ACHN (cell line): Measurements from ENCODE around the gene KIAA0319L.
"Not testable (repeated sequence)": the region's sequence is repeated elsewhere in the genome, so short reads cannot be mapped to it uniquely, and the experiment has no call there.

Source experiments
- DNase-seq: peaks from one replicate; pipeline ENCODE4 v3.0.0-alpha.2; 2015
- in situ Hi-C: cut with HindIII; loops from 2 replicates; pipeline ENCODE4 v1.10.0; 2017; ENCODE audit warnings: low sequenced_read_pairs, low pct_ligation_motif_present, low pct_unique_long_range_greater_than_20kb

Gene KIAA0319L

GRCh38 chr1:35586808-35587207 lies 29.6 kb upstream of the KIAA0319L start:
- in situ Hi-C loops, result no loop called here

DNA sequence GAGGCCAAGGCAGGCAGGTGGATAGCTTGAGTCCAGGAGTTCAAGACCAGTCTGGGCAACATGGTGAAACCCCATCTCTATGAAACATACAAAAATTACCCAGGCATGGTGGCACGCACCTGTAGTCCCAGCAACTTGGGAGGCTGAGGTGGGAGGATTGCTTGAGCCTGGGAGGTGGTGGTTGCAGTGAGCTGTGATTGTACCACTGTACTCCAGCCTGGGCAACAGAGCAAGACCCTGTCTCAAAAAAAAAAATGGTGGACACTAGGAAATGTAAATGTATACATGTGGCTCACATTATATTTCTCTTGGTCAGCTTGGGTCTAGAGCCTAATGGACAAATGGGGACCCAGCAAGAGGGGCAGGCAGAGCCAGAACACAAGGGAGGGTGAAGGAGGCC lies 28.6 kb upstream of the KIAA0319L start:
- in situ Hi-C loops, DNase-seq: not testable (repeated sequence)

More at GRCh38 chr1:35586808-35587207, 29.6 kb upstream of the KIAA0319L start:
- no peak for DNase-seq

GRCh38 chr1:35585281-35585680 lies 28.1 kb upstream of the KIAA0319L start:
- no peak for DNase-seq
- in situ Hi-C loops, result no loop called here

GRCh38 chr1:35581621-35582020 lies 24.4 kb upstream of the KIAA0319L start:
- in situ Hi-C loops, result not testable (repeated sequence)

DNA sequence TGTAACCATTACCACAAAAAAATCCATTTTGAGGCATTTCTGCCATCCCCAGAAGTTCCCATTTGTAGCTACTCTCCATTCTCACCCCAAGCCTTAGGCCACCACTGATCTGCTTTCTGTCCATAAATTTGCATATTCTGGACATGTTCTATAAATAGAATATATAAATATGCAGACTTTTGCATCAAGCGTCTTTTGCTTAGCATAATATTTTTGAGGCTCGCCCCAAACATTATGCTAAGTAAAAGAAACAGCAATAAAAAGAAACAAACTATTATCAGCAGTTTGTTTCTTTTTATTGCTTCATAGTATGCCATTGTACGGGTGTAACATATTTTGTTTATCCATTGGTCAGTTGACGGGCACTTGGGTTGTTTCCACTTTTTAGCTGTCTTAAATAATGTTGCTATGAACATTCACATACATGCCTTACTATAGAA lies 23.8 kb upstream of the KIAA0319L start:
- no peak for DNase-seq

More at GRCh38 chr1:35581621-35582020, 24.4 kb upstream of the KIAA0319L start:
- DNase-seq, result not testable (repeated sequence)

DNA sequence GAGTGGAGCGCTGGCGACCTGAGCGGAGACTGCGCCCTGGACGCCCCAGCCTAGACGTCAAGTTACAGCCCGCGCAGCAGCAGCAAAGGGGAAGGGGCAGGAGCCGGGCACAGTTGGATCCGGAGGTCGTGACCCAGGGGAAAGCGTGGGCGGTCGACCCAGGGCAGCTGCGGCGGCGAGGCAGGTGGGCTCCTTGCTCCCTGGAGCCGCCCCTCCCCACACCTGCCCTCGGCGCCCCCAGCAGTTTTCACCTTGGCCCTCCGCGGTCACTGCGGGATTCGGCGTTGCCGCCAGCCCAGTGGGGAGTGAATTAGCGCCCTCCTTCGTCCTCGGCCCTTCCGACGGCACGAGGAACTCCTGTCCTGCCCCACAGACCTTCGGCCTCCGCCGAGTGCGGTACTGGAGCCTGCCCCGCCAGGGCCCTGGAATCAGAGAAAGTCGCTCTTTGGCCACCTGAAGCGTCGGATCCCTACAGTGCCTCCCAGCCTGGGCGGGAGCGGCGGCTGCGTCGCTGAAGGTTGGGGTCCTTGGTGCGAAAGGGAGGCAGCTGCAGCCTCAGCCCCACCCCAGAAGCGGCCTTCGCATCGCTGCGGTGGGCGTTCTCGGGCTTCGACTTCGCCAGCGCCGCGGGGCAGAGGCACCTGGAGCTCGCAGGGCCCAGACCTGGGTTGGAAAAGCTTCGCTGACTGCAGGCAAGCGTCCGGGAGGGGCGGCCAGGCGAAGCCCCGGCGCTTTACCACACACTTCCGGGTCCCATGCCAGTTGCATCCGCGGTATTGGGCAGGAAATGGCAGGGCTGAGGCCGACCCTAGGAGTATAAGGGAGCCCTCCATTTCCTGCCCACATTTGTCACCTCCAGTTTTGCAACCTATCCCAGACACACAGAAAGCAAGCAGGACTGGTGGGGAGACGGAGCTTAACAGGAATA lies 20.1 kb upstream of the KIAA0319L start:
- no peak for DNase-seq
- in situ Hi-C loops, result no loop called here

More for the DNA sequence above, 23.8 kb upstream of the KIAA0319L start:
- in situ Hi-C loops, result no loop called here

DNA sequence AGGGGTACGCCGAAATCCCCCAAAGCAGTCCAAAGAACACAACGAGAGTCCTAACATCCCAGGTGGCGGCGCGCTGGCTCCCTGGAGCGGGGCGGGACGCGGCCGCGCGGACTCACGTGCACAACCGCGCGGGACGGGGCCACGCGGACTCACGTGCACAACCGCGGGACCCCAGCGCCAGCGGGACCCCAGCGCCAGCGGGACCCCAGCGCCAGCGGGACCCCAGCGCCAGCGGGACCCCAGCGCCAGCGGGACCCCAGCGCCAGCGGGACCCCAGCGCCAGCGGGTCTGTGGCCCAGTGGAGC lies 19.5 kb upstream of the KIAA0319L start:
- DNase-seq, in situ Hi-C loops: not testable (repeated sequence)

GRCh38 chr1:35576061-35576765 lies 19.0 kb upstream of the KIAA0319L start:
- in situ Hi-C loops, result no loop called here
- DNase-seq, result no peak

- DNase-seq, result no peak
- in situ Hi-C loops, result no loop called here
These were observed 18.3 kb upstream of the KIAA0319L start for GRCh38 chr1:35575416-35575958.

DNA sequence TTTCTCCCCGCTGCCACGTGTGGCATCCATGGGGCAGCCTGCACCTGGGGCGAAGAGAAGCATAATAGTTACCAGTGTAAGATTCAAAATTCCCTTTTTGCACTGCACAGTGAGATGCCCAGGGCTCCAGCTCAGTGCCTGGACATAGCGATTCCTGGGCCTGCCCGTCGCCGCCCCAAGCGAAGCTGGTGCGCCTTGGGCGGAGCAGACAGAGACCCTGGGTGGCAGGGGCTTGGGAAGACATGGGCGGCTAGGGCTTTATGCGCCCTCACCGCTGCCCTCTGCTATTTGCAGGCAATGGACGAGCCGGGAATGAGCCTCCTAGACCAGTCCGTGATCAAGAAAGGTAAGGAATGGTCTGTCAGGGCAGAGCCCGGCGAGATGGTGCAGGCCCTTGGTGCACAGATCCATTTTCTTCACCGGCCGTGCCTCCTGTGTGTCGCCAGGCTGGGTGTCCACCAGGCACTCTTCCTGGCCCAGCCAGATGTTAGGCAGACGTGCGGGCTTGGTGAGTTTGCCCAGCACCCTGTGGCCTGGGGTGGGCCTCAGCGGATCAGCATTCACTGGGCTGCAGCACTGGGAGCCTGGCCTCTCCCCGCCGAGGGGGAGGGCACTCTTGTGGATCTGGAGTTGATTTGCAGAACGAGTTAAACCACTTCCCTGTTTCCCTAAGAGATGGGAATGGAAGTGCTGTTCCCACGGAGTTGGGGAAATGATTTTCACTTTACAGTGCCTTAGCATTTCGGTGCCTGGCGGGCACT lies 17.6 kb upstream of the KIAA0319L start:
- in situ Hi-C loops, result no loop called here
- no peak for DNase-seq

- in situ Hi-C loops, result no loop called here
- no peak for DNase-seq
These were observed 17.0 kb upstream of the KIAA0319L start for GRCh38 chr1:35574125-35574654.

DNA sequence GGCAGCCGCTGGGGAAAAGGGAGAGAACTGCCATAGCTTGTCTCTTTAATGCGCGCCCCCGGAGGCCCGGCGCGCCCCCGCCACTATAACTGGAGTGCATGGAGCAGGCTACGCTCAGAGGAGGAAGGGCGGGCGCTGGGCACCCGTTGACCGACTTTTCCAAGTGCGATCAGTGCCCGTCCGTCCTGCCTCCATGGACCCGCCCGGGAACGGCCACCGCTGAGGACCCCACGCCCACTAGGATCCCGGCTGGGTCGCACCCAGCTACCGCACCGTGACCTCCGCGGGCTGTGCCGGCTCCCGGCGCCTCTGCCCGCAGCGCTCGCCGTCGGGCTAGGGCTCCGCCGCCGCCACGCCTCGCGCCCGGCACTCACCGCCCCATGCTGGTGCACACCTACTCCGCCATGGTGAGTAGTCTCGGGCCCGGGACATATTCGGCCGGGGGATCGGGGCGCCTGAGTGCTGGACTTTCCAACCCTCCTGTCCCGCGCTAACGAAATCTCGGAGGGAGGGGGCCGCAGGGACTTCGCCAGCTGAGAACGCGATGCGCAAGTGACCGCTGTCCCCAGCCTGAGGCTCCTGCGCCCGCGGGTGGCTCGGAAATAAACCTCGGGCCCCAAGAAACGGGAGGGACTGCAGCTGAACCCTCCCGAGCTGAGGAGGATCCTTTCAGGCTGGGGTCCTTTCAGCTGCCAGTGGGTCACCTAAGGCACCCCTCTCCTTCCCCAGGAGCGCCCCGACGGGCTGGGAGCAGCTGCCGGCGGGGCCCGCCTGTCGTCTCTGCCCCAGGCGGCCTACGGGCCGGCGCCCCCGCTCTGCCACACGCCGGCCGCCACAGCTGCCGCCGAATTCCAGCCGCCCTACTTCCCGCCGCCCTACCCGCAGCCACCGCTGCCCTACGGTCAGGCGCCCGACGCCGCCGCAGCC lies 16.3 kb upstream of the KIAA0319L start, which contains the start of gene TFAP2E:
Gene TFAP2E (plus strand): TSS at position 117 of the 927 bp plus-strand sequence. CDS start 264 bp downstream, at position 381.
- DNase-seq, result peak; percentile 48
- in situ Hi-C loops, result no loop called here

GRCh38 chr1:35572296-35572695 lies 15.1 kb upstream of the KIAA0319L start:
- in situ Hi-C loops, result no loop called here
- no peak for DNase-seq

GRCh38 chr1:35571263-35571662 lies 14.1 kb upstream of the KIAA0319L start:
- in situ Hi-C loops, result no loop called here
- no peak for DNase-seq

DNA sequence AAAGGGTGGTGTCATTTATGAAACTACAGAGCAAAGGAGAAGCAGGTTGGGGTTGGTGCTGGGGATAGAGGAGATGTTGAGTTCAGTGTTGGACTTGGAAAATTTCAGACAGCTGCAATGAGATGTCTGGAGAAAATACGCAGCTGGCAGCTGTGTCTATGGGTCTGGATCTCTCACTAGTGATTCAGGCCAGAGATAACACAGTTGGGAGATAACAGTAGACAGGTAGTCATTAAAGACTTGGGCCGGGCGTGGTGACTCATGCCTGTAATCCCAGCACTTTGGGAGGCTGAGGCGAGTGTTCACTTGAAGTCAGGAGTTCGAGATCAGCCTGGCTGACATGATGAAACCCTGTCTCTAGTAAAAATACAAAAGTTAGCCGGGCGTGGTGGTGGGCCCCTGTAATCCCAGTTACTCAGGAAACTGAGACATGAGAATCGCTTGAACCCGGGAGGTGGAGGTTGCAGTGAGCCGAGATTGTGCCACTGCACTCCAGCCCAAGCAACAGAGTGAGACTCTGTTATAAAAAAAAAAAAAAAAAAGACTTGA lies 13.5 kb upstream of the KIAA0319L start:
- in situ Hi-C loops, result no loop called here
- DNase-seq, result no peak

- no peak for DNase-seq
- in situ Hi-C loops, result no loop called here
These were observed 12.7 kb upstream of the KIAA0319L start for GRCh38 chr1:35569936-35570335.

GRCh38 chr1:35568975-35569395 lies 11.8 kb upstream of the KIAA0319L start:
- in situ Hi-C loops, result no loop called here
- DNase-seq, result peak; percentile 57
